Endothelial cell (in vitro differentiated cells): ENCODE measurements around the gene SLC41A2. TPM values are rescaled to one million over a fixed set of nuclear protein-coding genes. Genes with fewer than 3 reads are reported as not detected.
"Not testable (repeated sequence)": the region's sequence is repeated elsewhere in the genome, so short reads cannot be mapped to it uniquely, and the experiment has no call there.

ENCODE experiments used
- DNase-seq: peaks from one replicate; pipeline ENCODE4 v3.0.0; 2021; ENCODE audit warnings: low spot score
- H3K27ac Mint-ChIP-seq: one replicate; pipeline ENCODE4 v1.8.0; 2021; ENCODE audit warnings: mixed read lengths, inconsistent platforms; ENCODE audit not compliant: unreplicated experiment
- H3K27me3 Mint-ChIP-seq: one replicate; pipeline ENCODE4 v1.8.0; 2021; ENCODE audit warnings: mild to moderate bottlenecking, moderate library complexity, mixed read lengths, inconsistent platforms; ENCODE audit not compliant: unreplicated experiment
- H3K36me3 Mint-ChIP-seq: one replicate; pipeline ENCODE4 v1.8.0; 2021; ENCODE audit warnings: mild to moderate bottlenecking, low read depth, mixed read lengths, inconsistent platforms; ENCODE audit not compliant: unreplicated experiment
- H3K4me1 Mint-ChIP-seq: one replicate; pipeline ENCODE4 v1.8.0; 2021; ENCODE audit warnings: mild to moderate bottlenecking, mixed read lengths, inconsistent platforms; ENCODE audit not compliant: unreplicated experiment
- H3K4me3 Mint-ChIP-seq: one replicate; pipeline ENCODE4 v1.8.0; 2021; ENCODE audit warnings: mild to moderate bottlenecking, mixed read lengths, inconsistent platforms; ENCODE audit not compliant: unreplicated experiment
- H3K9me3 Mint-ChIP-seq: one replicate; pipeline ENCODE4 v1.8.0; 2021; ENCODE audit warnings: mixed read lengths, inconsistent platforms; ENCODE audit not compliant: unreplicated experiment
- CTCF ChIP-seq: fragments of 200-600 bp; sonication (generic); IDR thresholded peaks from one replicate; pipeline ENCODE4 v1.5.0; 2021; ENCODE audit warnings: antibody characterized with exemption; ENCODE audit not compliant: unreplicated experiment
- total RNA-seq: library from RNA; stranded (reverse); fragmentation: NEBNext Ultra II Directional; extraction: Animal tissue kit (Norgen Biotek cat#: 25700); gene quantifications from one replicate; pipeline ENCODE4 v1.2.1, GENCODE V29; 2021; ENCODE audit not compliant: unreplicated experiment

Gene SLC41A2
- total RNA-seq, 1 donor from 2014 or later = 2.5 TPM

- no peak for DNase-seq
- no peaks in the 10 kb centered on the region for H3K9me3 Mint-ChIP-seq
- no peak for TF ChIP-seq CTCF
- no peaks in the 10 kb centered on the region for H3K36me3 Mint-ChIP-seq
- H3K27me3 Mint-ChIP-seq = no peaks in the 10 kb centered on the region
- no peak overlapping the region for H3K27ac Mint-ChIP-seq
- H3K4me1 Mint-ChIP-seq = no peaks in the 10 kb centered on the region
- no peak overlapping the region for H3K4me3 Mint-ChIP-seq
Measured at GRCh38 chr12:104951759-104952509, 6.2 kb downstream of the SLC41A2 start.

GRCh38 chr12:104948716-104949115, 9.4 kb downstream of the SLC41A2 start:
- not testable (repeated sequence) for H3K36me3 Mint-ChIP-seq, H3K27ac Mint-ChIP-seq, DNase-seq, H3K4me1 Mint-ChIP-seq, H3K27me3 Mint-ChIP-seq, H3K9me3 Mint-ChIP-seq, H3K4me3 Mint-ChIP-seq

GRCh38 chr12:104944252-104944651, 13.8 kb downstream of the SLC41A2 start:
- H3K36me3 Mint-ChIP-seq = no peaks in the 10 kb centered on the region
- no peaks in the 10 kb centered on the region for H3K9me3 Mint-ChIP-seq
- no peak overlapping the region for H3K4me3 Mint-ChIP-seq
- DNase-seq = no peak
- no peaks in the 10 kb centered on the region for H3K27me3 Mint-ChIP-seq
- H3K27ac Mint-ChIP-seq = no peak overlapping the region
- no peaks in the 10 kb centered on the region for H3K4me1 Mint-ChIP-seq
- no peak for TF ChIP-seq CTCF

GRCh38 chr12:104943401-104943800, 14.7 kb downstream of the SLC41A2 start:
- not testable (repeated sequence) for H3K27ac Mint-ChIP-seq, H3K27me3 Mint-ChIP-seq, H3K4me1 Mint-ChIP-seq, DNase-seq, H3K9me3 Mint-ChIP-seq, H3K36me3 Mint-ChIP-seq, H3K4me3 Mint-ChIP-seq

- Mint-ChIP-seq H3K4me3 (no peak overlapping the region), H3K36me3 (no peaks in the 10 kb centered on the region), H3K4me1 (no peaks in the 10 kb centered on the region), H3K27ac (no peak overlapping the region), H3K27me3 (no peaks in the 10 kb centered on the region), H3K9me3 (no peaks in the 10 kb centered on the region)
- TF ChIP-seq CTCF = no peak
- DNase-seq = no peak
Measured at GRCh38 chr12:104942075-104942474, 16.0 kb downstream of the SLC41A2 start.

- Mint-ChIP-seq H3K36me3 (no peaks in the 10 kb centered on the region), H3K27me3 (no peaks in the 10 kb centered on the region), H3K4me1 (no peaks in the 10 kb centered on the region), H3K9me3 (no peaks in the 10 kb centered on the region), H3K27ac (no peak overlapping the region), H3K4me3 (no peak overlapping the region)
- no peak for DNase-seq
- no peak for TF ChIP-seq CTCF
Measured at GRCh38 chr12:104941454-104941853, 16.6 kb downstream of the SLC41A2 start.
